K562 (cell line): ENCODE measurements around the gene UBE2J2. TPM values are rescaled to one million over a fixed set of nuclear protein-coding genes. Genes with fewer than 3 reads are reported as not detected.

Source experiments
- CREM ChIP-seq: IDR thresholded peaks from 2 replicates; pipeline ENCODE4 v1.6.1; 2014; ENCODE audit warnings: antibody characterized with exemption, low read depth
- CXXC5 ChIP-seq: fragments of 250-450 bp; sonication (Bioruptor Pico); IDR thresholded peaks from 2 replicates; pipeline ENCODE4 v1.8.0; 2022; ENCODE audit warnings: inconsistent platforms, mild to moderate bottlenecking, moderate library complexity
- FOXP1 ChIP-seq: sonication (generic); formaldehyde crosslinking; IDR thresholded peaks from 2 replicates; pipeline ENCODE4 v1.8.0; 2022; ENCODE audit warnings: mild to moderate bottlenecking, missing genetic modification reagents
- HIVEP1 ChIP-seq: fragments of 250-450 bp; sonication (Bioruptor Pico); IDR thresholded peaks from 2 replicates; pipeline ENCODE4 v1.4.0; 2020; ENCODE audit warnings: mild to moderate bottlenecking
- XRCC5 ChIP-seq: fragments of 200-400 bp; formaldehyde crosslinking; IDR thresholded peaks from 2 replicates; pipeline ENCODE4 v1.6.1; 2017; ENCODE audit warnings: low read depth, mild to moderate bottlenecking, low read length
- ZNF224 ChIP-seq: sonication (generic); formaldehyde crosslinking; IDR thresholded peaks from 2 replicates; pipeline ENCODE4 v1.8.0; 2022; ENCODE audit warnings: mild to moderate bottlenecking, missing genetic modification reagents
- ZNF551 ChIP-seq: fragments of 250-450 bp; sonication (Bioruptor Pico); IDR thresholded peaks from 2 replicates; pipeline ENCODE4 v1.5.0; 2021; ENCODE audit warnings: mild to moderate bottlenecking, moderate library complexity
- ZNF584 ChIP-seq: fragments of 200-800 bp; sonication (Bioruptor generic); IDR thresholded peaks from 2 replicates; pipeline ENCODE4 v1.6.1; 2016; ENCODE audit warnings: low read depth, mild to moderate bottlenecking, missing genetic modification characterization, missing compliant biosample characterization
- polyA plus RNA-seq, 8 experiments: library from polyadenylated mRNA; depleted of rRNA in 4 of 8; stranded (reverse) in 5 of 8; unstranded in 3 of 8; fragments of >200 nt; fragmentation: Nextera tagmentation in 2 of 8; fragmentation: Illumina TruSeq in 1 of 8; extraction: Ambion mirVana in 2 of 8; extraction: Trizol in 1 of 8; gene quantifications; 2 replicates each; pipeline versions ENCODE4 v1.2.1 to v1.2.3, GENCODE V29; 2011 to 2014; ENCODE audit warnings: inconsistent platforms in 1 of 8, missing spikeins in 1 of 8
- total RNA-seq, 7 experiments: library from RNA; depleted of rRNA in 6 of 7; stranded (reverse); fragments of >200 nt in 6 of 7; fragmentation: Illumina TruSeq in 2 of 7; extraction: Trizol in 2 of 7; gene quantifications; 2 replicates each; pipeline versions ENCODE4 v1.2.1 to v1.2.3, GENCODE V29; 2011 to 2021; ENCODE audit warnings: low replicate concordance in 1 of 7
- TF ChIP-seq, protein P1 (sequence below): sonication (generic); formaldehyde crosslinking; IDR thresholded peaks from 2 replicates; pipeline ENCODE4 v1.8.1; 2023; ENCODE audit warnings: mild to moderate bottlenecking, missing genetic modification reagents
- TF ChIP-seq, protein P2 (sequence below): fragments of 450-650 bp; formaldehyde crosslinking; IDR thresholded peaks from 2 replicates; pipeline ENCODE4 v1.4.0; 2020; ENCODE audit warnings: mild to moderate bottlenecking, moderate library complexity
- TF ChIP-seq, protein P3 (sequence below), 2 experiments: IDR thresholded peaks; 2 replicates each; pipeline ENCODE4 v1.6.1; 2012; ENCODE audit warnings: improper control_type of control experiment in 2 of 2, low read depth in 2 of 2, low read length in 2 of 2, borderline replicate concordance in 1 of 2
- TF ChIP-seq, protein P4 (sequence below): IDR thresholded peaks from 2 replicates; pipeline ENCODE4 v1.6.1; 2014; ENCODE audit warnings: antibody characterized with exemption
- TF ChIP-seq, protein P5 (sequence below), 2 experiments: IDR thresholded peaks; 2 replicates each; pipeline ENCODE4 v1.6.1; 2011; ENCODE audit warnings: borderline replicate concordance in 1 of 2, control low read depth in 1 of 2, low read depth in 1 of 2, low read length in 1 of 2, mild to moderate bottlenecking in 1 of 2, mixed read lengths in 1 of 2, moderate library complexity in 1 of 2; ENCODE audit not compliant: insufficient read depth in 1 of 2, insufficient read length in 1 of 2, poor library complexity in 1 of 2, severe bottlenecking in 1 of 2; ENCODE audit errors: extremely low read depth in 1 of 2
- TF ChIP-seq, protein P6 (sequence below): fragments of 250-450 bp; sonication (Bioruptor Pico); IDR thresholded peaks from 2 replicates; pipeline ENCODE4 v1.8.0; 2021; ENCODE audit warnings: mild to moderate bottlenecking, moderate library complexity
- TF ChIP-seq, protein P7 (sequence below): sonication (generic); formaldehyde crosslinking; IDR thresholded peaks from 2 replicates; pipeline ENCODE4 v1.5.0; 2020; ENCODE audit warnings: missing genetic modification reagents

UBE2J2 gene
- total and polyA plus RNA-seq, 9 of the 15 experiments (the other 6 are each of a cell fraction or from before 2014, with no cell fraction given), result 0.93 to 112 (median 75.5) TPM

DNA sequence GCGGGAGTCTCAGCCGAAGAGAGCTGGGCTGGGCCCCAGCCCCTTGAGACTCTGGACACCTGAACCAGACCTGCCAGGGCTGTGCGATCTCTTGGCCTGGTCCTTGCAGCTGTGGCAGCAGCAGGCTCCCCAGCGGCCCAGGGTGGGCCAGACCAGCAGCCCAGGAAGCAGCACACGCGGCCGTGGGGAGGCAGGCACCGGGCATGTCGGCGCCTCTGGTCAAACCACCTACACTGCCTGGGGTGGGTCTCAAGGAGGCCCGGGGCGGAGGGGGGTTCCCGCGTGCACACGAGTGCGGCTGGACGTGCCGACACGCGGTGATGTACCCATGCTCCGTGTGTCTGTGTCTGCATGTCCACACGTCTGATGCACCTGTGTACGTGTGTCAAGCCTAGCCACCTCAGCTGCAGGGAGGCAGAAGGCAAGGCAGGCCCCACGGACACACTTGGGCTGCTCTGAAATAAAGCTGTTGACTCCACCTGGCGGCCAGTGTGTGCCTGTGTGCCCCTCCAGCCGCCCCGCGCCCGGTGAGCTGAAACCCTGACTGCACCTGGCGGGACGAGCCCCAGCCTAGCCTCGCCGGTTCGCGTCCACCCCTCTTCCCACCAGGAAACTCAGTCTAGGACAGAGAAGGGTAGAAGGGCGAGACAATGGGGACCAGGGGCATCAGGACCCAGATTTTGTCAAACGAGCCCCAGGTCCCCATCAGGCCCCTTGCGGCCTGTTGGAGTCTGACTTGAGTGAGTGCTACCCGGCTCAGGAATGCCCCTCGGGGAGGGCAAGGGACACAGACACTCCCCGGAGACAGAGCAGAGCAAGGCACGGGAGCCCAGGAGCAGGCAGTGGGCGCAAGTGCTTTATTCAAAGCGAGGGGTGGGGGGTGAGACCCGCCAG, 18.1 kb upstream of the UBE2J2 start (continued):
- TF ChIP-seq, protein P1, sequence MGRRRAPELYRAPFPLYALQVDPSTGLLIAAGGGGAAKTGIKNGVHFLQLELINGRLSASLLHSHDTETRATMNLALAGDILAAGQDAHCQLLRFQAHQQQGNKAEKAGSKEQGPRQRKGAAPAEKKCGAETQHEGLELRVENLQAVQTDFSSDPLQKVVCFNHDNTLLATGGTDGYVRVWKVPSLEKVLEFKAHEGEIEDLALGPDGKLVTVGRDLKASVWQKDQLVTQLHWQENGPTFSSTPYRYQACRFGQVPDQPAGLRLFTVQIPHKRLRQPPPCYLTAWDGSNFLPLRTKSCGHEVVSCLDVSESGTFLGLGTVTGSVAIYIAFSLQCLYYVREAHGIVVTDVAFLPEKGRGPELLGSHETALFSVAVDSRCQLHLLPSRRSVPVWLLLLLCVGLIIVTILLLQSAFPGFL (CRISPR knock-in tag), result 0 out of 2 replicates have a peak, but pooled peaks have one; percentile 35
- no peak for TF ChIP-seq HIVEP1 (CRISPR knock-in tag)
- no peak for TF ChIP-seq FOXP1 (CRISPR knock-in tag)
- TF ChIP-seq ZNF551 (CRISPR knock-in tag), result no peak
- peak; percentile 46; the same call in 1 of the 2 replicates for TF ChIP-seq CREM
- TF ChIP-seq CXXC5 (CRISPR knock-in tag), result no peak
- TF ChIP-seq, protein P2, sequence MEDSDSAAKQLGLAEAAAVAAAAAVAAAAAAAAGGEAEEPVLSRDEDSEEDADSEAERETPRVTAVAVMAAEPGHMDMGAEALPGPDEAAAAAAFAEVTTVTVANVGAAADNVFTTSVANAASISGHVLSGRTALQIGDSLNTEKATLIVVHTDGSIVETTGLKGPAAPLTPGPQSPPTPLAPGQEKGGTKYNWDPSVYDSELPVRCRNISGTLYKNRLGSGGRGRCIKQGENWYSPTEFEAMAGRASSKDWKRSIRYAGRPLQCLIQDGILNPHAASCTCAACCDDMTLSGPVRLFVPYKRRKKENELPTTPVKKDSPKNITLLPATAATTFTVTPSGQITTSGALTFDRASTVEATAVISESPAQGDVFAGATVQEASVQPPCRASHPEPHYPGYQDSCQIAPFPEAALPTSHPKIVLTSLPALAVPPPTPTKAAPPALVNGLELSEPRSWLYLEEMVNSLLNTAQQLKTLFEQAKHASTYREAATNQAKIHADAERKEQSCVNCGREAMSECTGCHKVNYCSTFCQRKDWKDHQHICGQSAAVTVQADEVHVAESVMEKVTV (CRISPR knock-in tag), result no peak; the same call in 1 of the 2 replicates
- TF ChIP-seq, protein P3, sequence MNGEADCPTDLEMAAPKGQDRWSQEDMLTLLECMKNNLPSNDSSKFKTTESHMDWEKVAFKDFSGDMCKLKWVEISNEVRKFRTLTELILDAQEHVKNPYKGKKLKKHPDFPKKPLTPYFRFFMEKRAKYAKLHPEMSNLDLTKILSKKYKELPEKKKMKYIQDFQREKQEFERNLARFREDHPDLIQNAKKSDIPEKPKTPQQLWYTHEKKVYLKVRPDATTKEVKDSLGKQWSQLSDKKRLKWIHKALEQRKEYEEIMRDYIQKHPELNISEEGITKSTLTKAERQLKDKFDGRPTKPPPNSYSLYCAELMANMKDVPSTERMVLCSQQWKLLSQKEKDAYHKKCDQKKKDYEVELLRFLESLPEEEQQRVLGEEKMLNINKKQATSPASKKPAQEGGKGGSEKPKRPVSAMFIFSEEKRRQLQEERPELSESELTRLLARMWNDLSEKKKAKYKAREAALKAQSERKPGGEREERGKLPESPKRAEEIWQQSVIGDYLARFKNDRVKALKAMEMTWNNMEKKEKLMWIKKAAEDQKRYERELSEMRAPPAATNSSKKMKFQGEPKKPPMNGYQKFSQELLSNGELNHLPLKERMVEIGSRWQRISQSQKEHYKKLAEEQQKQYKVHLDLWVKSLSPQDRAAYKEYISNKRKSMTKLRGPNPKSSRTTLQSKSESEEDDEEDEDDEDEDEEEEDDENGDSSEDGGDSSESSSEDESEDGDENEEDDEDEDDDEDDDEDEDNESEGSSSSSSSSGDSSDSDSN (IDR thresholded peaks at IDR 0.05; ENCODE audit: borderline replicate concordance in 1 of 2, low read depth in 2 of 2, low read length in 2 of 2), result 0 out of 4 replicates have a peak, but pooled peaks of 1 of the 2 experiments have one; percentile 2
- TF ChIP-seq, protein P4, sequence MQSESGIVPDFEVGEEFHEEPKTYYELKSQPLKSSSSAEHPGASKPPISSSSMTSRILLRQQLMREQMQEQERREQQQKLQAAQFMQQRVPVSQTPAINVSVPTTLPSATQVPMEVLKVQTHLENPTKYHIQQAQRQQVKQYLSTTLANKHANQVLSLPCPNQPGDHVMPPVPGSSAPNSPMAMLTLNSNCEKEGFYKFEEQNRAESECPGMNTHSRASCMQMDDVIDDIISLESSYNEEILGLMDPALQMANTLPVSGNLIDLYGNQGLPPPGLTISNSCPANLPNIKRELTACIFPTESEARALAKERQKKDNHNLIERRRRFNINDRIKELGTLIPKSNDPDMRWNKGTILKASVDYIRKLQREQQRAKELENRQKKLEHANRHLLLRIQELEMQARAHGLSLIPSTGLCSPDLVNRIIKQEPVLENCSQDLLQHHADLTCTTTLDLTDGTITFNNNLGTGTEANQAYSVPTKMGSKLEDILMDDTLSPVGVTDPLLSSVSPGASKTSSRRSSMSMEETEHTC, result no peak
- no peak for TF ChIP-seq ZNF224 (CRISPR knock-in tag)
- TF ChIP-seq ZNF584 (CRISPR knock-in tag), result no peak
- TF ChIP-seq, protein P5, sequence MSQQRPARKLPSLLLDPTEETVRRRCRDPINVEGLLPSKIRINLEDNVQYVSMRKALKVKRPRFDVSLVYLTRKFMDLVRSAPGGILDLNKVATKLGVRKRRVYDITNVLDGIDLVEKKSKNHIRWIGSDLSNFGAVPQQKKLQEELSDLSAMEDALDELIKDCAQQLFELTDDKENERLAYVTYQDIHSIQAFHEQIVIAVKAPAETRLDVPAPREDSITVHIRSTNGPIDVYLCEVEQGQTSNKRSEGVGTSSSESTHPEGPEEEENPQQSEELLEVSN (IDR thresholded peaks at IDR 0.05; ENCODE audit: borderline replicate concordance in 1 of 2, extremely low read depth in 1 of 2, insufficient read depth in 1 of 2, insufficient read length in 1 of 2, low read depth in 1 of 2, low read length in 1 of 2, poor library complexity in 1 of 2, severe bottlenecking in 1 of 2), result no peak
- TF ChIP-seq, protein P6, sequence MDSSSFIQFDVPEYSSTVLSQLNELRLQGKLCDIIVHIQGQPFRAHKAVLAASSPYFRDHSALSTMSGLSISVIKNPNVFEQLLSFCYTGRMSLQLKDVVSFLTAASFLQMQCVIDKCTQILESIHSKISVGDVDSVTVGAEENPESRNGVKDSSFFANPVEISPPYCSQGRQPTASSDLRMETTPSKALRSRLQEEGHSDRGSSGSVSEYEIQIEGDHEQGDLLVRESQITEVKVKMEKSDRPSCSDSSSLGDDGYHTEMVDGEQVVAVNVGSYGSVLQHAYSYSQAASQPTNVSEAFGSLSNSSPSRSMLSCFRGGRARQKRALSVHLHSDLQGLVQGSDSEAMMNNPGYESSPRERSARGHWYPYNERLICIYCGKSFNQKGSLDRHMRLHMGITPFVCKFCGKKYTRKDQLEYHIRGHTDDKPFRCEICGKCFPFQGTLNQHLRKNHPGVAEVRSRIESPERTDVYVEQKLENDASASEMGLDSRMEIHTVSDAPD, result no peak
- peak; percentile 79; the same call in 1 of the 2 replicates for TF ChIP-seq XRCC5
- TF ChIP-seq, protein P7, sequence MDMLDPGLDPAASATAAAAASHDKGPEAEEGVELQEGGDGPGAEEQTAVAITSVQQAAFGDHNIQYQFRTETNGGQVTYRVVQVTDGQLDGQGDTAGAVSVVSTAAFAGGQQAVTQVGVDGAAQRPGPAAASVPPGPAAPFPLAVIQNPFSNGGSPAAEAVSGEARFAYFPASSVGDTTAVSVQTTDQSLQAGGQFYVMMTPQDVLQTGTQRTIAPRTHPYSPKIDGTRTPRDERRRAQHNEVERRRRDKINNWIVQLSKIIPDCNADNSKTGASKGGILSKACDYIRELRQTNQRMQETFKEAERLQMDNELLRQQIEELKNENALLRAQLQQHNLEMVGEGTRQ (CRISPR knock-in tag), result 0 out of 2 replicates have a peak, but pooled peaks have one; percentile 2
